Skeletal muscle satellite cell (primary cell): ENCODE data around the gene EVC2.

Source experiments
- H3K27me3 ChIP-seq: 2 replicates; pipeline ENCODE4 v1.7.0; 2013; ENCODE audit warnings: low read length; ENCODE audit not compliant: control insufficient read depth, insufficient read depth
- H3K36me3 ChIP-seq: 2 replicates; pipeline ENCODE4 v1.7.0; 2013; ENCODE audit warnings: mild to moderate bottlenecking, control low read depth, low read length; ENCODE audit not compliant: insufficient read depth
- H3K4me1 ChIP-seq: 2 replicates; pipeline ENCODE4 v1.7.0; 2013; ENCODE audit warnings: low read length; ENCODE audit not compliant: control insufficient read depth, insufficient read depth
- H3K4me2 ChIP-seq: 2 replicates; pipeline ENCODE4 v1.7.0; 2013; ENCODE audit warnings: mild to moderate bottlenecking, low read length
- H3K4me3 ChIP-seq: 2 replicates; pipeline ENCODE4 v1.7.0; 2013; ENCODE audit warnings: low read length
- H3K9ac ChIP-seq: 2 replicates; pipeline ENCODE4 v1.7.0; 2013; ENCODE audit warnings: mild to moderate bottlenecking, low read depth, low read length, moderate library complexity
- H3K9me3 ChIP-seq: replicated peaks from 2 replicates; pipeline ENCODE4 v1.7.0; 2013; ENCODE audit warnings: mild to moderate bottlenecking, control low read depth, low read length

EVC2 gene

DNA sequence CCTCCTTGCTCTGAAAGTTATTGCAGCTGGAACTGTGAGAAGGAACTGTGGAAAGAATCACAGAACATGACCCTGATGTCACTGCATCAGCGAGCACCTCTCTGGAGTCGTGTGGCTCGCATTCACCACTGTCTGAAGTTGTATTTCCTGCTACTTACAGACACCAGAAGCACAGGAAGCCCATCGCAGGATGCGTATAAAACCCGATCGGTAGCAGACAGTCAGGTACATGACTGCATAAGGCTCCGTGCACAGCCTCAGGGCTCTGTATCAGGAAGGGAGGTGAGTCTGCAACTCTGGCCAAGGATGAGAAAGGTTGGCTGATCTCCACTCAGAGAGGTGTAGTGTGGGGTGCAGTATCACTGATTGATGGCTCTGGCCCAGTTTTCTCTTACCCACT, 134.4 kb downstream of the EVC2 start:
- H3K4me1 ChIP-seq, result no peaks in the 10 kb centered on the region
- no peak overlapping the region for H3K9ac ChIP-seq
- H3K27me3 ChIP-seq, result no peaks in the 10 kb centered on the region
- H3K4me3 ChIP-seq, result no peak overlapping the region
- H3K36me3 ChIP-seq, result peaks cover 74% of the 10 kb centered on the region
- no peak overlapping the region for H3K4me2 ChIP-seq
- H3K9me3 ChIP-seq, result no peaks in the 10 kb centered on the region

DNA sequence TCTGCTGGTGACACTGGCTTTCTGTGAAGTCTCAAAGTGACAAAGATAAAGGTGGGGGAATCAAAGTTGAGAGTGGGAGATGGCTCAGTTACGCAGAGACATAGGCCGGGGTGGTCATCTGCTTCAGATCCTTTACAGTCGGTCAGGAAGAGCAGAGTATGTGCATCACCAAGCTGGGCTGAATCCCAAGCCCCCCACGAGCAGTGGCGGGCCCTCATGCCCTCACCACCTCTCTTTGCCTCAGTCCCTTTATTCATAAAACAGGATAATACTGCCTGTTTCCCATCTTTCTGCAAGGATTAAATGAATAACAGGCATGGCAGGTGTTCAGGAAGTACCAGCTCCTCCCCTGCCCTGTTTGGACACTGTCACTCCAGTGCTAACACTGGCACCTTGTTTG, 135.6 kb downstream of the EVC2 start:
- no peak overlapping the region for H3K9ac ChIP-seq
- H3K4me3 ChIP-seq, result no peak overlapping the region
- no peaks in the 10 kb centered on the region for H3K9me3 ChIP-seq
- H3K36me3 ChIP-seq, result peaks cover 74% of the 10 kb centered on the region
- no peak overlapping the region for H3K4me2 ChIP-seq
- no peaks in the 10 kb centered on the region for H3K27me3 ChIP-seq
- H3K4me1 ChIP-seq, result no peaks in the 10 kb centered on the region

DNA sequence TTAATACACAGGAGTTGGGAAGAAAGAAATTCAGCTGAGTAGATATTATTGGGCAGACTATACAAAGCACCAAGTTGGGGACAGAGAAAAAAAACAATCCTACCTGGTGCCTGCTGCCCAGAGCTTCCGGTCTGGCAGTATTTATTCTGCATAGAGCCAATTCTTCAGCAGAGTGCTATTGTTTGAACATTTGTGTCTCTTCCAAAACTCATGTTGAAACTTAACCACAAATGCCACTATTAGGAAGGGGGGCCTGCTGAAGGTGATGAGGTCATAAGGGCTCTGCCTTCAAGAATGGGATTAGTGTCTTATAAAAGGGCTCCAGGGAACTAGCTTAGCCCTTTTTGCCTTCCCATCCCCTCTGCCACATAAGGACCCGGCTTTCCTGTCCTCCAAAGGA, 136.2 kb downstream of the EVC2 start:
- no peak overlapping the region for H3K9ac ChIP-seq
- H3K4me2 ChIP-seq, result no peak overlapping the region
- H3K9me3 ChIP-seq, result no peaks in the 10 kb centered on the region
- H3K4me1 ChIP-seq, result no peaks in the 10 kb centered on the region
- H3K36me3 ChIP-seq, result peaks cover 74% of the 10 kb centered on the region
- no peaks in the 10 kb centered on the region for H3K27me3 ChIP-seq
- no peak overlapping the region for H3K4me3 ChIP-seq

DNA sequence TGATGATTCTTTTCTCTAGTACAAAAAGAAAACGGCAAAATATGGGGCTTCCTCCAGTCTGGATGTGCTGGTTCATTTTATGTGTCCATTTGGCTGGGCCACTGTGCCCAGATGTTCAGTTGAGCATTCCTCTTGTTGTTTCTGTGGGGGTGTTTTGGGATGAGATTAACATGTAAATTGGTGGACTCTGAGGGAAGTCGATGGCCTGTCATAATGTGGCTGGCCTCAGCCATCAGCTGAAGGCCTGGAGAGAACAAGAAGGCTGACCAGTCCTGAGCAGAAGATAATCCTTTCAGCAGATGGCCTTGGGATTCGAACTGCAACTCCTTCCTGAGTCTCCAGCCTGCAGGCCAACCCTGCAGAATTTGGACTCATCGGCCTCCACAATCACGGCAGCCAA, 136.7 kb downstream of the EVC2 start:
- Histone ChIP-seq H3K36me3 (peaks cover 71% of the 10 kb centered on the region), H3K27me3 (no peaks in the 10 kb centered on the region), H3K4me1 (no peaks in the 10 kb centered on the region), H3K9me3 (no peaks in the 10 kb centered on the region), H3K4me2 (no peak overlapping the region), H3K4me3 (no peak overlapping the region), H3K9ac (no peak overlapping the region)

DNA sequence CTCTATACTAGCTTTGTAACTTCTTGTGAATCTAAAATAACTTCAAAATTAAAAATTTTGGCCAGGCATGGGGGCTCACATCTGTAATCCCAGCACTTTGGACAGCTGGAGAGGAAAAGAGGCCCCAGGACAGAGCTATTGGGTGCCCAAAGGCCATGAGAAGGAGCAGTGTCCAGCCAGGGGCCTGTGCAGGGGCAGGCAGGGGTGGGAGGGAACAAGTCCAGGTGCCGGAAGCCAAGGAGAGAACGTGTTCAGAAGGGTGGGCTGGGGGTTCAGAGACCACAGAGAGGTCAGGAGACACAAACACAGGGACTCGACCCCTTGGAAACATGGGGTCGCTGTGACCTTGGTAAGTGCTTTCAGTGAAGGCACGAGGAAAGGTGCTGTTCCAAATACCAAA, 138.9 kb downstream of the EVC2 start:
- H3K4me1 ChIP-seq, result no peaks in the 10 kb centered on the region
- peaks cover 73% of the 10 kb centered on the region for H3K36me3 ChIP-seq
- no peaks in the 10 kb centered on the region for H3K27me3 ChIP-seq

DNA sequence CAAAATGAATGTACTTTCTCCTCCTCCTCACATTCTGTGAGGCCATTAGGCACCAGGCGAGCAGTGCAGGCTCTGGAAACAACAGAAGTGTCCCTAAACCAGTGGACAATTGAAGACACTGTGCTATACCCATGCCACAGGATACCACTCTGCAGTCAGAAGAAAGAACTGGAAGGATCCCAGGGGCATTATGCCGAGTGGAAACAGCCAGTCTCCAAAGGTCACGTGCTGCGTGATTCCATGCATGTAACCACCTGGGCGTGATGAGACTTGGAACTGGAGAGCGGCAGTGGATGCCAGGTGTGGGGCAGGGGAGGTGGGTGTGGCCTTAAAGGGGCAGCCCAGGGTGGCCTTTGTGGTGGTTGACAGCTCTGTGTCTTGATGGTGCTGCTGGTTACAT, 139.4 kb downstream of the EVC2 start:
- H3K9ac ChIP-seq, result no peak overlapping the region
- no peaks in the 10 kb centered on the region for H3K9me3 ChIP-seq
- no peak overlapping the region for H3K4me2 ChIP-seq
- H3K36me3 ChIP-seq, result peaks cover 73% of the 10 kb centered on the region
- H3K27me3 ChIP-seq, result no peaks in the 10 kb centered on the region
- no peaks in the 10 kb centered on the region for H3K4me1 ChIP-seq
- no peak overlapping the region for H3K4me3 ChIP-seq

More for the DNA sequence above, 138.9 kb downstream of the EVC2 start:
- H3K9ac ChIP-seq, result no peak overlapping the region
- no peak overlapping the region for H3K4me2 ChIP-seq
- no peak overlapping the region for H3K4me3 ChIP-seq
- no peaks in the 10 kb centered on the region for H3K9me3 ChIP-seq

DNA sequence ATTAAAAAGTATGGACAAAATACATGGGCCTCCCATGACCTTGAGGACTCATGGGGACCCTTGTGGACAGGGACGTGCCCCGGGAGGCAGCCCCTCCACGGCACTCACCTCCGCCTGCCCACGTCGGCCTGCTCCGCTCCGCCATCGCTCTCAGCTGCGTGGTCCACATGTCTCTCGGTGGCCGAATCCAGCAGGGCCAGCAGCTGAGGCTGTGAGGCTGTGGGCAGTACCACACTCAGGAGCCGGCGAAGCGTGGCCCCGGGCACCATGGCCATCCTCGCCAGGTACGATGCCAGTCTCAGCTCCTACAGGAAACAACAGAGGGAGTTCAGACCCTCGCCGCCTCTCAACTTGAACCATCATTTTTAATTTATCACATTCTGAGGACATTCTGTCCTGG, 140.0 kb downstream of the EVC2 start:
- Histone ChIP-seq H3K4me1 (no peaks in the 10 kb centered on the region), H3K4me2 (no peak overlapping the region), H3K9ac (no peak overlapping the region), H3K9me3 (no peaks in the 10 kb centered on the region), H3K27me3 (no peaks in the 10 kb centered on the region), H3K36me3 (peaks cover 73% of the 10 kb centered on the region), H3K4me3 (no peak overlapping the region)

DNA sequence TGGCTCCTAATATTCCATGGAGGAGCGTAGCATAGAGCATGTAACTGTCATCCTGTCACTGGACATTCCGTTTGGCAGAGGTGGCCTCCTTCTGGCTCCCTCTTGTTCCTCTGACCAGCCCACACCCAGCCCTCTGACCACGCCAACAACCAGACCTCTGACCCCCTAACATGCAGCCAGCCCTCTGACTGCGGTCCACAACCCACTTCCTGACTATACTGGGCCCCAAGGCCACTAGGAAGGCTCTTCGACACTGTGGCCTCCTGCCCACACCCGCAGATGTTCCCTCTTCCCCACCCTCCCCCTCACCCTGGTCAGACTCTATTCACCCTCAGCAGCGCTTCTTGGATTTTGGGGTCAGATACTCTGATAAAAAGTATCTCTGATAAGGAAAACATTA, 141.4 kb downstream of the EVC2 start:
- Histone ChIP-seq H3K9me3 (no peaks in the 10 kb centered on the region), H3K9ac (no peak overlapping the region), H3K27me3 (no peaks in the 10 kb centered on the region), H3K4me3 (no peak overlapping the region), H3K4me1 (no peaks in the 10 kb centered on the region), H3K4me2 (no peak overlapping the region), H3K36me3 (peaks cover 72% of the 10 kb centered on the region)

DNA sequence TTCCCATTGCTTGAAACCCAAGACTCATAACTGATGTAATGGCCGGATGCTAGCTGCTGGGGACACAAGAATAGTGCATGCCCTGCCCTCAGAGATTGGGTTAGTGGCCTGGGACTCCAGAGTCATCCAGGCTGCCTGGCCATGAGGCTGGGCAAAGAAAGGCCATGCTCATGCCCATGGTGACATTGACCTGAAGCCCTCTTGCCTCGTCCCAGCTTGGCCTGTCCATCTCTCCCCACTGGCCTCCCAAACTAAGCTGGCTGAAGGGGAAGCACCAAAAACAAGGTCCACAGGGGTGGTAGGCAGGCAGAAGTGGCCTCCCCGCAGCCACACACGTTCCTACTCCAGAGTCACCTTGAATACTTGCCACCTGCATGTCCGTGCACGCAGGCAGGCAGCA, 141.8 kb downstream of the EVC2 start:
- no peak overlapping the region for H3K9ac ChIP-seq
- no peak overlapping the region for H3K4me3 ChIP-seq
- no peaks in the 10 kb centered on the region for H3K4me1 ChIP-seq
- peaks cover 73% of the 10 kb centered on the region for H3K36me3 ChIP-seq
- no peak overlapping the region for H3K4me2 ChIP-seq
- no peaks in the 10 kb centered on the region for H3K27me3 ChIP-seq
- H3K9me3 ChIP-seq, result no peaks in the 10 kb centered on the region

DNA sequence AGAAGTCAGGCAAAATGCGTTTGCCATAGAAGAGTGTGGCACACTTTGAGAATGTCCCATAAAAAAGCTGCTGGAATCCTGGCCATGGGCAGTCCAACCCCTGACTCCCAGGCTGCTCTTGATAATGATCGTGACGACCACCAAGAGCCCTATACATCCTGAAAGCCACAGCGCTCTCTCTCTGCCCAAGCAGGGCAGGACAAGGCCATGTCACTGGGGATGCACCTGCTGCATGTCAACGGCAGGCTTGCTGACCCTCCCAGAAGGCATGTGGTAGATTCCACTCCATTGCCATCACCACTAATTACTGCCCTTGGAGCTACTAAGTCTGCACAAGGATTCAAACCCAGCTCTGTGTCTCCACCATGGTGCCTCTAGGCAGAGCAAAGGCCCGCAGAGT, 144.5 kb downstream of the EVC2 start:
- H3K9me3 ChIP-seq, result no peaks in the 10 kb centered on the region
- no peak overlapping the region for H3K9ac ChIP-seq
- no peak overlapping the region for H3K4me3 ChIP-seq
- H3K4me2 ChIP-seq, result no peak overlapping the region
- no peaks in the 10 kb centered on the region for H3K27me3 ChIP-seq
- peaks cover 70% of the 10 kb centered on the region for H3K36me3 ChIP-seq
- no peaks in the 10 kb centered on the region for H3K4me1 ChIP-seq

DNA sequence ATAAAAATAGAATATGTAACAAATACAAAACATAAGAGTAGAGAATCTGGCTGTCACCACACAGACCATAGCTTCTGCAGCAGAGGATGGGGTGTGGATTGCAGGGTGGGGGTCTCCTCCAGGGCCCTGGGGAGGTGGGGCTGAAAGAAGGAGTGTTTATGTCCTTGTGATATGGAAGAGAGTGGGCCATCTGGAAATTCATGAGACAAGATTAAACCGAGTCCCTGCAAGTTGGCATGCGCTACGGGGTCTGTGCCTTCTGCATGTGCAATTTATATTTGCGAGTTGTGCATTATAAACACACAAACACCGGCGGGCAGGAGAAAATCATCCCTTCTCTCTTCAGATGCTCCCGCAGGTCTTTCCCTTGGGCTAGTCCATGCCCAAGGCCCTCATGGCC, 145.9 kb downstream of the EVC2 start:
- Histone ChIP-seq H3K36me3 (peaks cover 63% of the 10 kb centered on the region), H3K9ac (no peak overlapping the region), H3K4me1 (no peaks in the 10 kb centered on the region), H3K4me3 (no peak overlapping the region), H3K27me3 (no peaks in the 10 kb centered on the region), H3K4me2 (no peak overlapping the region), H3K9me3 (no peaks in the 10 kb centered on the region)

DNA sequence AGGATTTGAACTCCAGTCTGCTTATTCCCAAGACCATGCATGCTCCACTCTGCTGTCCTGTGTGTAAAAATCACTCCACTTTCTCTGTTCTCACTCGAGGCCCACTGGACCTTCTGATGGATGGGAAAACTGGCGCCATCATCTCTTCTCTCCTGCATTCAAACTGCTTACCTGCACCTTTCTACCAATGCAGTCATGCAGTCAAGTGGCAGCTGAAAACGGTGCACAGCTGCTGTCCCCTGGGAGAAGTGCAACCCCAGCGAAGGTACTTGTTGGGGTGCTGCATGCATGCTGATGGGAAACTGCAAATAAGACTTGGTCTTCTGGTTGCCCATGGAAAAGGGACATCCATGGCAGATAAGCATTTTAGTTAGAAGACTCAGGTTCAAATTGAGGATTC, 147.1 kb downstream of the EVC2 start:
- Histone ChIP-seq H3K4me3 (no peak overlapping the region), H3K36me3 (peaks cover 55% of the 10 kb centered on the region), H3K9ac (no peak overlapping the region), H3K9me3 (no peaks in the 10 kb centered on the region), H3K27me3 (no peaks in the 10 kb centered on the region), H3K4me2 (no peak overlapping the region), H3K4me1 (no peaks in the 10 kb centered on the region)
